HG02943 (cell line): ENCODE results near the gene MEPCE.
"Not testable (repeated sequence)": the region's sequence is repeated elsewhere in the genome, so short reads cannot be mapped to it uniquely, and the experiment has no call there.

Source experiments
- ATAC-seq: cut with Tn5 transposase; IDR thresholded peaks from one replicate; pipeline ENCODE4 v1.9.1; 2021; ENCODE audit warnings: mild to moderate bottlenecking, low read depth, moderate library complexity; ENCODE audit not compliant: unreplicated experiment

The MEPCE gene

GRCh38 chr7:100433276-100433591 is 3.6 kb downstream of the MEPCE start:
- ATAC-seq: no peak

- ATAC-seq: no peak
Measured at GRCh38 chr7:100433592-100434296, 4.1 kb downstream of the MEPCE start.

GRCh38 chr7:100434297-100435144 is 4.9 kb downstream of the MEPCE start:
- ATAC-seq: no peak

GRCh38 chr7:100435401-100436304 is 6.0 kb downstream of the MEPCE start:
- peak; percentile 12 for ATAC-seq

- no peak for ATAC-seq
Measured at GRCh38 chr7:100437150-100438100, 7.8 kb downstream of the MEPCE start.

- no peak for ATAC-seq
Measured at GRCh38 chr7:100438172-100438571, 8.5 kb downstream of the MEPCE start.

GRCh38 chr7:100438731-100439130 is 9.1 kb downstream of the MEPCE start:
- ATAC-seq: not testable (repeated sequence)

GRCh38 chr7:100439244-100439643 is 9.6 kb downstream of the MEPCE start:
- not testable (repeated sequence) for ATAC-seq

GRCh38 chr7:100441641-100442535 is 12.3 kb downstream of the MEPCE start:
- no peak for ATAC-seq

- ATAC-seq: no peak
Measured at GRCh38 chr7:100443096-100443840, 13.6 kb downstream of the MEPCE start.

- ATAC-seq: no peak
Measured at GRCh38 chr7:100444311-100445278, 15.0 kb downstream of the MEPCE start.

- no peak for ATAC-seq
Measured at GRCh38 chr7:100446040-100446439, 16.4 kb downstream of the MEPCE start.

- not testable (repeated sequence) for ATAC-seq
Measured at GRCh38 chr7:100447363-100447762, 17.7 kb downstream of the MEPCE start.

GRCh38 chr7:100449190-100449795 is 19.7 kb downstream of the MEPCE start:
- no peak for ATAC-seq

- no peak for ATAC-seq
Measured at GRCh38 chr7:100452513-100452912, 22.9 kb downstream of the MEPCE start.

- not testable (repeated sequence) for ATAC-seq
Measured at GRCh38 chr7:100453854-100454253, 24.2 kb downstream of the MEPCE start.

- ATAC-seq: no peak
Measured at GRCh38 chr7:100455206-100455605, 25.6 kb downstream of the MEPCE start.
